ENCODE measurements around the gene TPST1. TPM values are rescaled to one million over a fixed set of nuclear protein-coding genes. Genes with fewer than 3 reads are reported as not detected.

Gene TPST1
- total RNA-seq, 1 donor from 2014 or later, result 26.8 TPM

DNA sequence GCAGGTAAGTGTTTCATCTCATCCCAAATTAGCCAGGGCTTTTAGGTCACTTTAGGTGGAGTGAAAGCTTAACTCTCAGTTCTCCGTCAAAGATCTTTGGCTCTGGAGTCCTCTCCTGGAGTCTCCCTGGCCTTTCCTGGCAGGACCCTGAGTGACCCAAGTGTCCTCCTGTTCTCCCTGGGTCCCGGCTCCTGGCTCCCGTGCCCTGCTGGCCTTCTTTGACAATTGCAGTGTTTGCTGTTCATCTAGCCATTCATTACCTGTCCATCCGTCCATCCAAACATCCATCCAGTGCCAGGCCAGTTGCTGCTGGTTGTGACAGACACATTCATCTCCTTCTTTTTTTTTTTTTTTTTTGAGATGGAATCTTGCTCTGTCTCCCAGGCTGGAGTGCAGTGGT lies 6.2 kb upstream of the TPST1 start:
- Mint-ChIP-seq H3K27ac (ENCODE audit: unreplicated experiment) (no peak overlapping the region), H3K9me3 (ENCODE audit: unreplicated experiment) (no peaks in the 10 kb centered on the region), H3K36me3 (ENCODE audit: unreplicated experiment) (no peaks in the 10 kb centered on the region), H3K4me3 (ENCODE audit: unreplicated experiment) (no peak overlapping the region), H3K4me1 (ENCODE audit: unreplicated experiment) (no peaks in the 10 kb centered on the region), H3K27me3 (ENCODE audit: unreplicated experiment) (peaks cover 15% of the 10 kb centered on the region)
- DNase-seq (ENCODE audit: extremely low spot score, unreplicated experiment), result no peak
- TF ChIP-seq CTCF (IDR thresholded peaks at IDR 0.05), result no peak

DNA sequence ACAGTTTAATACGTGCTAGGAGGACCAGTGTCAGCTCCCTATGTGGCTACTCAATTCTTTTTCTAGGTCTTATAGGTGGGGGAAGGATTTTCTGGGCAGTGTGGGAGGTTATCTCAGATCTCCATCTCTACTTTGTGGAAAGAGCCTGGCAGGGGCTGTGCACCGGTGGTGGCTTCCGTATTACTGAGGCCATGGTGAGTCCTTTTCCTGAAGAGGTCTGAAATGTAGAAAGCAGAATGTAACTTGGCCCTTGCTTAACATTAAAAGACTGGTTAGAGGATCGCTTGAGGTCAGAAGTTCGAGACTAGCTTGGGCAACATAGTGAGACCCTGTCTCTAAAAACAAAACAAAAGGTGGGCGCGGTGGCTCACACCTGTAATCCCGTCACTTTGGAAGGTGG lies 2.7 kb upstream of the TPST1 start:
- Mint-ChIP-seq H3K27me3 (ENCODE audit: unreplicated experiment) (peaks cover 15% of the 10 kb centered on the region), H3K4me1 (ENCODE audit: unreplicated experiment) (peaks cover 20% of the 10 kb centered on the region), H3K36me3 (ENCODE audit: unreplicated experiment) (no peaks in the 10 kb centered on the region), H3K27ac (ENCODE audit: unreplicated experiment) (no peak overlapping the region), H3K9me3 (ENCODE audit: unreplicated experiment) (no peaks in the 10 kb centered on the region), H3K4me3 (ENCODE audit: unreplicated experiment) (no peak overlapping the region)
- TF ChIP-seq CTCF (IDR thresholded peaks at IDR 0.05), result no peak
- no peak for DNase-seq (ENCODE audit: extremely low spot score, unreplicated experiment)

GRCh38 chr7:66205741-66206090 lies 582 bp downstream of the TPST1 start:
- Mint-ChIP-seq H3K9me3 (ENCODE audit: unreplicated experiment) (no peaks in the 10 kb centered on the region), H3K27me3 (ENCODE audit: unreplicated experiment) (peaks cover 11% of the 10 kb centered on the region), H3K4me3 (ENCODE audit: unreplicated experiment) (peak overlapping the region; percentile 89), H3K27ac (ENCODE audit: unreplicated experiment) (peak overlapping the region; percentile 88), H3K36me3 (ENCODE audit: unreplicated experiment) (peaks cover 11% of the 10 kb centered on the region), H3K4me1 (ENCODE audit: unreplicated experiment) (peaks cover 30% of the 10 kb centered on the region)
- TF ChIP-seq CTCF (IDR thresholded peaks at IDR 0.05), result no peak
- DNase-seq (ENCODE audit: extremely low spot score, unreplicated experiment), result no peak

- Mint-ChIP-seq H3K36me3 (ENCODE audit: unreplicated experiment) (peaks cover 11% of the 10 kb centered on the region), H3K4me1 (ENCODE audit: unreplicated experiment) (peaks cover 30% of the 10 kb centered on the region), H3K4me3 (ENCODE audit: unreplicated experiment) (peak overlapping the region; percentile 89), H3K9me3 (ENCODE audit: unreplicated experiment) (no peaks in the 10 kb centered on the region), H3K27me3 (ENCODE audit: unreplicated experiment) (peaks cover 6% of the 10 kb centered on the region), H3K27ac (ENCODE audit: unreplicated experiment) (peak overlapping the region; percentile 88)
- no peak for TF ChIP-seq CTCF (IDR thresholded peaks at IDR 0.05)
- DNase-seq (ENCODE audit: extremely low spot score, unreplicated experiment), result peak; percentile 56
These were observed 1.2 kb downstream of the TPST1 start for GRCh38 chr7:66206119-66206933.

- no peak for TF ChIP-seq CTCF (IDR thresholded peaks at IDR 0.05)
- peaks cover 11% of the 10 kb centered on the region for H3K36me3 Mint-ChIP-seq (ENCODE audit: unreplicated experiment)
- peaks cover 6% of the 10 kb centered on the region for H3K27me3 Mint-ChIP-seq (ENCODE audit: unreplicated experiment)
- peak; percentile 2 for DNase-seq (ENCODE audit: extremely low spot score, unreplicated experiment)
- peak overlapping the region; percentile 89 for H3K4me3 Mint-ChIP-seq (ENCODE audit: unreplicated experiment)
- no peaks in the 10 kb centered on the region for H3K9me3 Mint-ChIP-seq (ENCODE audit: unreplicated experiment)
- H3K4me1 Mint-ChIP-seq (ENCODE audit: unreplicated experiment), result peaks cover 33% of the 10 kb centered on the region
- H3K27ac Mint-ChIP-seq (ENCODE audit: unreplicated experiment), result no peak overlapping the region
These were observed 1.8 kb downstream of the TPST1 start for GRCh38 chr7:66206934-66207240.

Data from osteocyte (in vitro differentiated cells).